ENCODE data around the gene TREML4. TPM values are rescaled to one million over a fixed set of nuclear protein-coding genes. Genes with fewer than 3 reads are reported as not detected.

Gene TREML4
- total RNA-seq, 1 donor from 2014 or later, result not detected

DNA sequence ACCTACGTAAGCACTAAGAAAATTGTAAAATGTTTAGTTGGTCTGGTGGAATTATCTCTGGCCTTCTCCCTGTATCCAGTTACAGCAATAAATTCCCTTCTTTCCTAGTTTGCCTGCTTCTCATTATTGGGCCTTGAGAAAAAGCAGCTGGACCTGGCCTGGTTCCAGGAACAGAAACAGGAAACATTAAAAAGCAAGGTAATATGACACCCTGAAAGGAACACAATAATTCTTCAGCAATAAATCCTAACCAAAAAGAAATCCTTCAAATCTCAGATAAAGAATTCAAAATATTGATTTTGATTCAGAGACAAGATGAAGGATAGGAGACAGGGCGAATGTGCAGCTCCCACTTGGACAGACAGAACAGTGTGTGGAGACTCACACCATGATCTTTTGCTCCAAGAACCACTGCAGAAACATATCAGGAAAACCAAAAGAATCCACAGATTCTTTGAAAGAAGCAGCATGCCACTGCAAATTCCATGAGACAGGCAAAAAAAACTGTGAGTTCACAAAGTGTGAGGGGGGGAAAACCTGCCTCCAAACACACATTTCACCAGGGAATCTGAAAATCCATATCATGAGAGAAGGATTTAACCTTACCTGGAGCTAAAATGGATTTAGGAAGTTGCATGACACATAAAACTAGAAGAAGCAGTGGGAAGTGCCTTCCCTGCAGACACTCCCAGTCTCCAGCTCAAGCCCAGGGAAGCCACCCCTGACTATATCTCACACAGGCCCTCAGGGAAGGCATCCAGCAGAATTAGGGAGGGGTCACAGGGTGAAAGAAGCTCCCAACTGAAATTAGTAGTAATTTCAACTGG lies 29.4 kb downstream of the TREML4 start:
- H3K9me3 Mint-ChIP-seq, result peaks cover 22% of the 10 kb centered on the region

DNA sequence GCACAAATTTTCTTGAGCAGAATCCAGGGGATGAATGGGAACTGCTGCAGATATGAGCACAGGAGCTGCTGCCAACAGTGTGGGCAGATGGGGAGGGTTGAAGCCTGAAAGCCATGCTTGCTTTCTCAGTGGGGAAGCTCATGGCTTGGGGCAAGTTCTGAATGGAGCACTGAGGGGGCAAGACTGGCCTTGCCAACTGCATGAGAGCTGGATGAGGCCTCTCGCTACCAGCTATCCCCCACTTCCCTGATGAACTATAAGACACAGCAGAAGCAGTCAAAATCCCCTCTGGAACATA lies 30.0 kb downstream of the TREML4 start:
- peaks cover 44% of the 10 kb centered on the region for H3K4me1 Mint-ChIP-seq
- no peak overlapping the region for H3K4me3 Mint-ChIP-seq
- peaks cover 24% of the 10 kb centered on the region for H3K9me3 Mint-ChIP-seq
- H3K27me3 Mint-ChIP-seq (ENCODE audit: low read depth), result peaks cover 5% of the 10 kb centered on the region
- DNase-seq (ENCODE audit: low spot score in 2 of 2, unreplicated experiment in 2 of 2), result no peak
- H3K36me3 Mint-ChIP-seq, result peaks cover 2% of the 10 kb centered on the region
- TF ChIP-seq, protein P1, sequence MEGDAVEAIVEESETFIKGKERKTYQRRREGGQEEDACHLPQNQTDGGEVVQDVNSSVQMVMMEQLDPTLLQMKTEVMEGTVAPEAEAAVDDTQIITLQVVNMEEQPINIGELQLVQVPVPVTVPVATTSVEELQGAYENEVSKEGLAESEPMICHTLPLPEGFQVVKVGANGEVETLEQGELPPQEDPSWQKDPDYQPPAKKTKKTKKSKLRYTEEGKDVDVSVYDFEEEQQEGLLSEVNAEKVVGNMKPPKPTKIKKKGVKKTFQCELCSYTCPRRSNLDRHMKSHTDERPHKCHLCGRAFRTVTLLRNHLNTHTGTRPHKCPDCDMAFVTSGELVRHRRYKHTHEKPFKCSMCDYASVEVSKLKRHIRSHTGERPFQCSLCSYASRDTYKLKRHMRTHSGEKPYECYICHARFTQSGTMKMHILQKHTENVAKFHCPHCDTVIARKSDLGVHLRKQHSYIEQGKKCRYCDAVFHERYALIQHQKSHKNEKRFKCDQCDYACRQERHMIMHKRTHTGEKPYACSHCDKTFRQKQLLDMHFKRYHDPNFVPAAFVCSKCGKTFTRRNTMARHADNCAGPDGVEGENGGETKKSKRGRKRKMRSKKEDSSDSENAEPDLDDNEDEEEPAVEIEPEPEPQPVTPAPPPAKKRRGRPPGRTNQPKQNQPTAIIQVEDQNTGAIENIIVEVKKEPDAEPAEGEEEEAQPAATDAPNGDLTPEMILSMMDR (IDR thresholded peaks at IDR 0.05; ENCODE audit: unreplicated experiment), result no peak
- H3K27ac Mint-ChIP-seq, result peak overlapping the region; percentile 92

More for the DNA sequence above, 29.4 kb downstream of the TREML4 start:
- peak; percentile 48 to 71 for DNase-seq (ENCODE audit: low spot score in 2 of 2, unreplicated experiment in 2 of 2)
- Mint-ChIP-seq H3K4me3 (peak overlapping the region; percentile 8), H3K27me3 (ENCODE audit: low read depth) (peaks cover 10% of the 10 kb centered on the region), H3K4me1 (peaks cover 44% of the 10 kb centered on the region), H3K36me3 (peaks cover 2% of the 10 kb centered on the region), H3K27ac (peak overlapping the region; percentile 92)
- TF ChIP-seq, protein P1 (IDR thresholded peaks at IDR 0.05; ENCODE audit: unreplicated experiment), result no peak

DNA sequence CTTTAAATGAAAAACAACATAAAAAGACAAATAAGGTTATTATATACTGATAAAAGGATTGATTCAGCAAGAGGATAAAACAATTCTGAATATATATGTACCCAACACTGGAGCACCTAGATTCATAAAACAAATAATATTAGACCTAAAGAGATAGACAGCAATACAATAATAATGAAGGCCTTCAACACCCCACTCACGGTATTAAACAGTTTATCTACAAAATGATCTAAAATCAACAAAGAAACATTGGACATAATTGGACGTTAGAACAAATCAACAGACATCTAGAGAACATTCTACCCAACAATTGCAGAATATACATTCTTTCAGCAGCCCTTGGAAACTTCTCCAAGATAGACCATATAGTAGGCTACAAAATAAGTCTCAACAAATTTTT lies 34.3 kb downstream of the TREML4 start:
- H3K4me1 Mint-ChIP-seq, result peaks cover 19% of the 10 kb centered on the region
- no peak for DNase-seq (ENCODE audit: low spot score in 2 of 2, unreplicated experiment in 2 of 2)
- TF ChIP-seq, protein P1 (IDR thresholded peaks at IDR 0.05; ENCODE audit: unreplicated experiment), result no peak
- peaks cover 11% of the 10 kb centered on the region for H3K27me3 Mint-ChIP-seq (ENCODE audit: low read depth)
- no peak overlapping the region for H3K27ac Mint-ChIP-seq
- H3K9me3 Mint-ChIP-seq, result peaks cover 31% of the 10 kb centered on the region
- no peak overlapping the region for H3K4me3 Mint-ChIP-seq
- peaks cover 2% of the 10 kb centered on the region for H3K36me3 Mint-ChIP-seq

DNA sequence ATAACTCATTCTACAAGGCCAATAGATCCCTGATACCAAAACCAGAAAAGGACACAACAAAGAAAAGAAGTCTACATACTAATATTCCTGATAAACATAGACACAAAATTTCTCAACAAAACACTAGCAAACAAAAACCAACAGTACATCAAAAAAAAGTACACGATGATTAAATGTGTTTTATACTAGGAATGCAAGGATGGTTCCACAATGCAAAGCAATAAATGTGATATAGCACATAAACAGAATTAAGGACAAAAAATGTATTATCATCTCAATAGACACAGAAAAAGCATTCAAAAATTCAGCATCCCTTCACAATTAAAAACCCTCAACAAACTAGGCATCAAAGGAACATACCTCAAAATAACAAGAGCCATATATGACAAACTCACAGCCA lies 35.1 kb downstream of the TREML4 start:
- Mint-ChIP-seq H3K9me3 (peaks cover 31% of the 10 kb centered on the region), H3K36me3 (peaks cover 2% of the 10 kb centered on the region), H3K27ac (no peak overlapping the region), H3K4me1 (peaks cover 10% of the 10 kb centered on the region), H3K27me3 (ENCODE audit: low read depth) (peaks cover 13% of the 10 kb centered on the region), H3K4me3 (no peak overlapping the region)
- TF ChIP-seq, protein P1 (IDR thresholded peaks at IDR 0.05; ENCODE audit: unreplicated experiment), result no peak
- no peak for DNase-seq (ENCODE audit: low spot score in 2 of 2, unreplicated experiment in 2 of 2)

DNA sequence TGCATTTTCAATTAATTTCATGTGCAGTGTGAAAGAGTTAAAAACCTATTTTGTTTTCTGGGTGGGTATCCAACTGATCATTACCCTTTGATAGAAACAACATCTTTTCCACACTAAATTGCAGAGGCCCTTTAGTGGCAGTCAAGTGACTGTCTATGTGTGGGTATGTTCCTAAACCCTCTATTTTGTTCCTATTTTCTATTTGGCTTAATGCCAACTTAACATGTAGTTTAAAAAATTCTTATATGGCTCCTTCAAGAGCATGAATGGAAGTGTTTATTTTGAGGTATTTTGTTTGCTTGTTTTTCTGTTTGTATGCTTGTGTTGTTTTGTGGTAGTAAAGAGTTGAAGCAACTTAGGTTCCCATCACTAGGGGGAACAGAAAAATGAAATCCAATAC lies 38.4 kb downstream of the TREML4 start:
- Mint-ChIP-seq H3K27me3 (ENCODE audit: low read depth) (peaks cover 23% of the 10 kb centered on the region), H3K4me3 (no peak overlapping the region), H3K27ac (no peak overlapping the region), H3K36me3 (peaks cover 2% of the 10 kb centered on the region), H3K9me3 (peaks cover 19% of the 10 kb centered on the region), H3K4me1 (no peaks in the 10 kb centered on the region)
- TF ChIP-seq, protein P1 (IDR thresholded peaks at IDR 0.05; ENCODE audit: unreplicated experiment), result no peak
- no peak for DNase-seq (ENCODE audit: low spot score in 2 of 2, unreplicated experiment in 2 of 2)
